NCI-H345 treated with DMSO at 0.1 percent for 48 hours (cell line): ENCODE results near the gene MYPN.
"Not testable (repeated sequence)": the region's sequence is repeated elsewhere in the genome, so short reads cannot be mapped to it uniquely, and the experiment has no call there.

Experiments
- DNase-seq: peaks from one replicate; lab custom pipeline; 2025; ENCODE audit not compliant: unreplicated experiment; lab: John Stamatoyannopoulos, UW

The MYPN gene

DNA sequence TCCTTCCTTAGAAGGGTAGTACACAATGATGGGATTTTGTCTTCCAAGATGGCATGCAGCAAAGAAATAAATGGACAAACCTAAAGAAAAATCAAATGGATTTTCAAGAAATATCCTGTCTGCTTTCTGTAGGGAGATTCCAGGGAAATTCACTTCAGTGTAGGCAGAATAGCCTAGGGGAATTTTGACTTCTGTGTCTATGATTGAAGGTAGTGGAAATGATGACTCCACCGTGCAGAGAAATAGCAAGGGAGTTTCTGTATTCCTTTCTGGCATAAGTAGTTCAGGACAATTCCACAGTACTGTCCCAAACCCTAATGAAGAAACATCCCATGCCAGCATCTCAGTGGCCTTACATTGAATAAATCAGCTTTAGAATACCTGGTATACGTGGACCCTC lies 113.1 kb downstream of the MYPN start:
- DNase-seq, result no peak

DNA sequence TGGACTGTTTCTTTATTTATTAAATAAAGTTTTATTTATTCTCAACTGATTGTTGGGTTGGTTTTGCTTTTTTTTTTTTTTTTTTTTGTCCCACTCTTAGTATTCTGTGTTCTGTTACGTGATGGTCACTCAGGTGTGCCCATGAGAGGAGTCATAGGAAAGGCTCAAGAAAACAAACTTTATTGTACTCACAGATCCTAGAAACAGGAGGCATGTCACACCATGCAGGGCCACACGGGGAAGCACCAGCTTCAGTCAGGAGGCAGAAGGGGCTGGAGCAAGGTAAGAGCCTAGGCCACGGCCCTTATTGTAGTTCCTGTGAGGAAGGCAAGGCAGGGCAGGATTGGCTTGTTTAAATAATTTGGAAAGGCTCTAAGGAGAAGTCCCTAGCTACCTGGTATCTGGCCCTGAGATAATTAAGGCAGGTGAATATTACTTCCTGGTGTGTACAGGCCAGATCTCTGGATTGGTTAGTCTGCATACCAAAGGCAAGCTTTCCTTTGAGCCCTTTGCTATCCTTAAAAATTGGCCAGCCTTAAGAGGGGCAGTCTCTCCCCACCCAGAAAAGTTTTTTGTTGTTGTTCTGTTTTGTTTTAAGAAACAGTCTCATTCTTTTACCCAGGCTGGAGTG lies 114.4 kb downstream of the MYPN start:
- DNase-seq, result no peak

DNA sequence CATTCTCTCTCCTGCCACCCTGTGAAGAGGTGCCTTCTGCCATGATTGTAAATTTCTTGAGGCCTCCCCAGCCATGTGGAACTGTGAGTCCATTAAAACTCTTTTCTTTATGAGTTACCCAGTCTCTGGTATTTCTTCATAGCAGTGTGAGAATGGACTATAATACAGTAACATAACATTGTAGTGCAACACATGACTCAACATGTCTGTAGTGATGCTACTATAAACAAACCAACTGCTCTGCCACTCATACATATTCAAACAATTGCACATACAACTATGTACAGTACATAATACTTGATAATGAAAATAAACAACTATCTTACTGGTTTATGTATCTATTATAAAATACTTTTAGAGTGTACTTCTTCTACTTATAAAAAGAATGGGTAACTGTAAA lies 115.5 kb downstream of the MYPN start:
- DNase-seq, result no peak

- no peak for DNase-seq
These were observed 121.0 kb downstream of the MYPN start for GRCh38 chr10:68230268-68230667.

DNA sequence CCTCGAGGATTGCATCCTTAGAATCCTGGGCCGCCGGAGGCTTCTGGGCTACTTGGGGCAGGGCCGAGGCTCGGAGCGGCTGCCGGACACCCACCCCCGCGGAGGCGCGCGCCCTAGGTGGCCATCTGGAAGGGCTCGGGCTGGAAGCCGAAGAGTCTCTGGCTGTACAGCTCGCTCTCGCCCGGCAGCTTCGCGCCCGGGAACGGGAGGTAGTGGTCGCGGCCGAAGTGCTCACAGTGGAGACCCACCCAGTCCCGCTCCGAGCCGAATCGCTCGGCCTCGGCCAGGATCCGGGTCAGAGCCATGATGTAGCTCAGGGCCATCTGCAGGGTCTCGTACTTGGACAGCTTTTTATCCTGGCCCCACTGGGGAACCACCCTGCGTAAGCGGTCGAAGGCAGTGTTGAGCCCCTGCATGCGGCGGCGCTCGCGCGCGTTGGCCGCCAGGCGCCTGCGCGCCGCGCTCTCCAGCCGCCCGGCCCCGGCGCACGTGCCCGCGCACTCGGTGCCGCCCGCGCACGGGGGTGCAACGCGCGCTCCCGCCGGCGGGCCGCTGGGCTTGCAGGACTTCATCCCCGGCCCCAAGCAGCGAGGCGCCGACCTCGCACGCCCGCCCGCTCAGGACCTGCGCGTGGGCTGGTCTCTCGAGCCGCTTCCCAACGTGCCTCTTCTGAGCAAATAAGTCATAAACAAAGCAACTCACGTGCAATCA lies 122.0 kb downstream of the MYPN start:
- peak; percentile 27 for DNase-seq

DNA sequence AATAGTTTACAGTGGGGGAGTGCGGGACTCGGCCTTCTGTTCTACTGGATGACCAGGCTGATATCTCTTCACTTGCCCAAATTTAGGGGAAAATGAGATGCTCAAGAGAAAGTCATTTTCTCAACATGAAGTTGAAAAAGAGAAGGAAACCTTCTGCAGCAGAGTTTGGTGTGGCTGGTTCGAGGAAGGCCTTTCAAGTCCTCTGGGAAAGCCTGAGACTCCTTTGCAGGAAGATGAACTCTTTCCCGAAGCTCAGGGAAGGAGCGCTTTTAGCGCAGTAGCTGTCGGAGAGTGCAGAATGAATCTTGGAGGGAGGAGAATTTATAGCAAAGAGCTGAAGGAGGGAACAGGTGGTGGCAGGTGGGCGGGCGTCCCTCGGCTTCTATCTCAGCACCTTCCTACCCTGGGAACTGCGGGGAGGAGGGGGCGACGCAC lies 122.5 kb downstream of the MYPN start, which contains the start of gene ATOH7:
Gene ATOH7, minus strand, starts transcription at position 297 of the 435 bp plus-strand sequence. CDS start 436 bp downstream, outside the sequence.
- DNase-seq, result no peak

DNA sequence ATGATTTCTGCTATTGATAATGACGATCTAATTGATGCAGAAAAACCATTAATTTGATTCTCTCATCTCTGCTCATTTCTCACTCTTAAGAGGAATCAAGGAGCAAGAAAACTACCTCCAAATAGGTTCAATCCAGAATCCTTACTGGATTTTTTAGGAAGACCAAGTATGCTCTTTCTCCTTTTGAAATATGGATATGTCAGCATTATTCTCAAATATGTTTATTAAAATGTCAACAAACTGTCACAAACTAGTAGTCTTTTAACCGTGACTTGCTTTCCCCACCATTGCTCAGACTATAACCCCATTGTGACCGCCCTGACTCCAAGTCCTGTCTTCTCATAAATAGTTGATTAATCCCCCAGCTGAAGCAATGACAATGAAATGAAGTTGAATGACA lies 123.8 kb downstream of the MYPN start:
- no peak for DNase-seq

- DNase-seq, result no peak
These were observed 125.8 kb downstream of the MYPN start for GRCh38 chr10:68235111-68235510.

DNA sequence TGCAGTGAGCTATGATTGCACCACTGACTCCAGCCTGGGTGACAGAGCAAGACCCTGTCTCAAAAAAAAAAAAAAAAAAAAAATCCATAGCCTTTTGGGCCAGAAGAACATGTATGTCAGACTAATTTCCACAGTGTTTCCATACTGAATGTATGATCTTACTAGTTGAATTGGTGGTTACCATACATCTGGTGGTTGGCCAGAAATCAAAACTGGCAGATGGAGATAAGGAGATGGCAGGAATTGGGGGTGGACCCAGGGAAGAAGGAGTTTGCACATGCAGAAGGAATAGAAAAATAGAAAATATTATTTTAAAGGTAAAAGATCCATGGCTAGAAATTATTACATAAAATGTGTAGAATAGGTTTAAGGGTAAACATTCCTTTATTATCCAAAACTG lies 126.3 kb downstream of the MYPN start:
- no peak for DNase-seq

GRCh38 chr10:68237173-68237572 lies 127.9 kb downstream of the MYPN start:
- DNase-seq, result no peak

DNA sequence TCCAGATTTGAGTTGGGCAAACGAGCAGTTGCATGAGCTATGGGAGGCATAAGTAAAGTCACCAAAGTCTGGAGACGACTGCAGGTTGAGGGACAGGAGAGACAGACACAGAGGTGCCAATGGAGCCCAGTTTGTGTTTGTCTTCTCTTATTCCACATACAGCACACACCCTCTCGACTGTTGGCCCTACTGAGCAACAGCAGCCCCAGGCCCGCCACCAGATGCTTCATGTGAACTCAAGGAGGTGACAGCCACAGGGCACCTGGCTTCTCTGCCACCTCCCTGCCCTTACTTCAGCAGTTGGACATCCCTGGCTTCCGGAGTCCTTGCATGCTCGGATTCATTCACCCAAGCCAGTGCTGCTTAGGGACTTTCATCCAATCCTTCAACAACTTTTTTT lies 129.1 kb downstream of the MYPN start:
- DNase-seq, result no peak

DNA sequence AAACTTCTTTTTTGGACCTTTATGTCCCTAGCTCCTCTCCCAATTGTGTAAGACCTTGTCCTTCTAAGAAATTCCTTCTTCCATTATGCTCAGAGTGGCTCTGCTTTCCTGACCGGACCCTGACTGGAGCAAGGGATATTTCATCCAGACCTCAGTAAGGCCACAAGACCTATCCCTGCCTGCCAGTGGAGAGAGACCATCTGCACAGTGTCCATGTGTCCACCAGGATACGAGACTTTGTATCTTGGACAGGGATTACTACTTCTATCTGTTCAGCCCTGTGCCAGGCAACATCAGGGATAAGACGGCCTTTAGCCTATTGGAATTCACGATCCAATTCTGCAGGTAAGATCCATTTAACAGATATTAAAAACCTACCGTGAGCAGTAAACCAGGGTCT lies 129.8 kb downstream of the MYPN start:
- DNase-seq, result no peak

DNA sequence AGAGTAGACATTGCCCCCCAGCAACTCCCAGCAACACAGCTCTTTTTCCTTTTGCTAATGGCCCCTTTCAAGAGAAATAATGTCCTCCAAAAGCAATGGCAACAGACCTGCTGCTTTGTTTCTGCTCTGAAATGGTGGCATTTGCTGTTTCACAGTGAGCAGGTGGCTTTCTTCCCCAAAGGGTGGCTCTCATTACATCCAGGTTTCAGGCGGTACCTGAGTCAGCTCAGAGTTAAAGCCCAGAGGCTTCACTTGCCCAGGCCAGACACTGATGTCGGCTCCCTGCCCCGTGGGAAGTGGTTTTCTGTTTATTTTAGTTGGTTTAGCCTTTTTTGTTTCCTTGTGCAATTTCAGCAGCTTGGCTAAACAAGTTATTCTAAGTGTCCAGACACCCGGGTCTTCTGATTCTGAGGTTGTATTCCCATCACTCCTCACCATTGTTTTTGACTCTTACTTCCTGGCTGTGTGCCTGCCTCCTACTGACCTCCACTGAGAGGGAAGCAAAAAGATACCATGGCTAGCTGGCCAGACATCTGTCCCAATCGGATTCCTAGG lies 130.4 kb downstream of the MYPN start:
- DNase-seq, result no peak

DNA sequence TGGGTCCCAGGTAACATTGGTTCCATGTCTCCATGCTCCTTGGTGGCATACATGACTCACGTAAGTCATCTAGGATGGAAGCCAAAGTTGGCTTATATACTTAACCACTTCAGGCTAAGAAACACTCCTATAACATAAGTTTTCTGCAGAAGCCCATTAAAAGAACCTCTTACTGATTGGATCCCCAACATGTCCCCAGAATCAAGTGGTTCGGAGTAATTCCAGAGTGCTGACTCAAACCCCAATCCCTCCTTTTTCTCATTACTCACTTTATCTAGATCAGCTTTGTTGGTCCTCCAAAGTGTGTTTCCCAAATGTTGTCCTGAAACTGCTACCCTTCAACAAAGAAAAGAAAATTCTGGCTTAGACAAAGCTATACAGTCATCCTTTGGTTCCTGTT lies 132.8 kb downstream of the MYPN start:
- no peak for DNase-seq

DNA sequence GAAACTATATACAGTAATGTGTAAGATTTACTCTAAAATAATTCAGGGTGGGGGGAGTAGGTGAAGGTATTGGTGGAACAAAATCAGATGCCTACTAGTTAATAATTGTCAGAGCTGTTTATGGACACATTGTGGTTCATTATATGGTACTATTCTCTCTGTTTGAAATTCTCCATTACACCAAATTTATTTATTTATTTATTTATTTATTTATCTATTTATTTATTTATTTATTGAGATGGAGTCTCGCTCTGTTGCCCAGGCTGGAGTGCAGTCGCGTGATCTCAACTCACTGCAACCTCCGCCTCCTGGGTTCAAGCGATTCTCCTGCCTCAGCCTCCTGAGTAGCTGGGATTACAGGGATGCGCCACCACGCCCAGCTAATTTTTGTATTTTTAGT lies 137.1 kb downstream of the MYPN start:
- DNase-seq, result not testable (repeated sequence)

- no peak for DNase-seq
These were observed 138.6 kb downstream of the MYPN start for GRCh38 chr10:68247931-68248330.

DNA sequence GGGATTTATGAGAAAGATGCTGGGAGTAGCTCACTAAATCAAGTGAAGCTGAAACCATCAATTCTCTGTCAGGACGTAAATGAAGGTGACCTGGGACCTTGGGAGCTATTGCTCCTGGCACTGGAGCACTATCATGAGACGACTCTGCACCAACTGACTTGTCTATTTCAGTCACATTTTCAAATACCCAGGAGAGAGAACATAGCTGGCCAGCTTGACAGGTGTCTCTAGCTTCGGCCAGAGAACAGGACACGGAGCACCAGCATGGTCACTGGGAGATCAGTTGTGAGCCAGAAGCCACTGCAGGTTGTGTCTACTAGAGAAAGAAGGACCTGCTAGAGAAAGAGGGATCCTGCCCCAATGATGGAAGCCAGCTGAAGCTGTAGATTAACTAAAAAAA lies 140.0 kb downstream of the MYPN start:
- DNase-seq, result no peak

DNA sequence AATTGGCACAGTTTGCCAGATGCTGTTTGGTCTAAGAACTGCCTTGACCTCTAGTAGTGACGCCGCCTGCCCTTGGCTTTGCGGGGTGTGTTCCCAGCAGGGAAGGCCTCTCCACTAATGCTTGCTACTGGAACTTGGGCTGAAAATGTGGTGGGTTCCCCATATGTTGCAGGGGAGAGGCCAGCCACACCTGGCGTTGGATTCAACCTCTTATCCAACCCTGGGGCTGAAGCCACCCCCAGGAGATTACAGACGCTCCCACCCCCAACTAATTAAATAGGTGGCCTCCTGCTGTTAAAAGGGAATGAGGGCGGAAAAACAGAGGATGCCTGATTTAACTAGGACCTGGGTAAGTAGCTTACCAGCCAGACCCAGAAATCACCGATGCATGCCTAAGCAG lies 141.9 kb downstream of the MYPN start:
- DNase-seq, result no peak

GRCh38 chr10:68251625-68252495 lies 142.6 kb downstream of the MYPN start:
- DNase-seq, result no peak

DNA sequence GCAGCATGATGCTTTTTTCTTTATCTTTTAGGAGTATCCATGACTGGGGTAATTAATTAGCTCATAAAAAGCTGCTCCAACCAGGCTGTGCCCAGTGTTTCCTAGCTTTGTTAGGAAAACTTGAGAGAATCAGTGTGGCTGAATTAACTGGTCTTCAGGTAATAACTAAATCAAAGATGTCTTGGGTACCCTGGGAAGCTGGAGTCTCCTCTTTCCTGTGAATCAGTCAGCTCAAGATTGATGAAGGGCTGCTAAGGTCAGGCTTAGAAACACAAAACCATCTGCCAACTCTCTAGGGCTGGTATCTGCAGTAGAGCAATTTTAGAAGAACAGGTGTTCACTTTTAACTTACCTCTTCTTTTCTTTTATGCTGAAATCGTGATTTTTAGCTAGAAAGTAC lies 144.1 kb downstream of the MYPN start:
- no peak for DNase-seq

GRCh38 chr10:68261132-68261856 lies 152.0 kb downstream of the MYPN start:
- DNase-seq, result peak; percentile 1
